ENCODE measurements around the gene DDN.
A peak's percentile ranks its signal among the peaks of the same experiment; 100 is the strongest.

The DDN gene

GRCh38 chr12:48980953-48981756, 18.0 kb downstream of the DDN start:
- DNase-seq: peak; percentile 64

GRCh38 chr12:48980389-48980952, 18.7 kb downstream of the DDN start:
- peak; percentile 74 for DNase-seq

GRCh38 chr12:48979602-48980388, 19.4 kb downstream of the DDN start:
- DNase-seq: peak; percentile 41

GRCh38 chr12:48978741-48979601, 20.2 kb downstream of the DDN start:
- peak; percentile 53 for DNase-seq

- peak; percentile 72 for DNase-seq
Observed at GRCh38 chr12:48978291-48978740, 20.9 kb downstream of the DDN start, which contains the start of gene WNT1. WNT1 (plus strand) TSS chr12:48978322; CDS start chr12:48978651, 329 bp downstream.

GRCh38 chr12:48977290-48978281, 21.6 kb downstream of the DDN start:
- peak; percentile 76 for DNase-seq

- peak; percentile 37 for DNase-seq
Observed at GRCh38 chr12:48973941-48974673, 25.1 kb downstream of the DDN start.

GRCh38 chr12:48973531-48973930, 25.6 kb downstream of the DDN start:
- no peak for DNase-seq

- DNase-seq: no peak
Observed at GRCh38 chr12:48972952-48973483, 26.2 kb downstream of the DDN start.

GRCh38 chr12:48972213-48972951, 26.8 kb downstream of the DDN start:
- DNase-seq: no peak

GRCh38 chr12:48970702-48971334, 28.4 kb downstream of the DDN start:
- no peak for DNase-seq

- peak; percentile 70 for DNase-seq
Observed at GRCh38 chr12:48969833-48970701, 29.1 kb downstream of the DDN start.

- DNase-seq: peak; percentile 46
Observed at GRCh38 chr12:48969160-48969771, 29.9 kb downstream of the DDN start.

- no peak for DNase-seq
Observed at GRCh38 chr12:48968467-48968866, 30.7 kb downstream of the DDN start.

- no peak for DNase-seq
Observed at GRCh38 chr12:48967991-48968390, 31.2 kb downstream of the DDN start.

- no peak for DNase-seq
Observed at GRCh38 chr12:48966177-48966895, 32.8 kb downstream of the DDN start.

Data from NCI-H69 (cell line).